Measurements from ENCODE around the gene POU2F1. TPM values are rescaled to one million over a fixed set of nuclear protein-coding genes. Genes with fewer than 3 reads are reported as not detected.

The POU2F1 gene
- polyA plus RNA-seq, 1 donor (not counting 4 experiments of a cell fraction or from before 2014, with no cell fraction given): 3.2 TPM

GRCh38 chr1:167206166-167206835, 14.4 kb upstream of the POU2F1 start:
- Histone ChIP-seq H3K4me3 (ENCODE audit: control insufficient read depth in 2 of 3, extremely low read depth in 1 of 3, insufficient read depth in 2 of 3, low read depth in 1 of 3, low read length in 3 of 3) (no peak overlapping the region), H2AFZ (ENCODE audit: control insufficient read depth, low read length) (no peak overlapping the region), H3K9me1 (ENCODE audit: control insufficient read depth, extremely low read depth, insufficient read depth, low read length) (no peaks in the 10 kb centered on the region), H4K20me1 (ENCODE audit: control insufficient read depth, extremely low read depth, insufficient read depth, low read length) (no peaks in the 10 kb centered on the region), H3K9me3 (ENCODE audit: control insufficient read depth, low read depth, low read length) (peaks cover 2% of the 10 kb centered on the region), H3K79me2 (ENCODE audit: control insufficient read depth, insufficient read depth, low read length) (no peaks in the 10 kb centered on the region), H3K36me3 (ENCODE audit: control insufficient read depth in 2 of 2, extremely low read depth in 1 of 2, insufficient read depth in 2 of 2, low read length in 2 of 2) (no peaks in the 10 kb centered on the region), H3K9ac (ENCODE audit: control insufficient read depth, extremely low read depth, insufficient read depth, low read length) (no peak overlapping the region), H3K4me2 (ENCODE audit: control insufficient read depth, extremely low read depth, insufficient read depth, low read depth, low read length) (no peak overlapping the region), H3K4me1 (ENCODE audit: control insufficient read depth, extremely low read depth, insufficient read depth, low read length) (peaks cover 7% of the 10 kb centered on the region), H3K27me3 (ENCODE audit: control insufficient read depth, extremely low read depth, insufficient read depth, low read length) (no peaks in the 10 kb centered on the region), H3K27ac (ENCODE audit: control insufficient read depth, insufficient read depth, low read length) (no peak overlapping the region)
- TF ChIP-seq CTCF (optimal IDR thresholded peaks at IDR 0.05 in 1 of 3, IDR thresholded peaks at IDR 0.05 in 1 of 3, conservative IDR thresholded peaks at IDR 0.05 in 1 of 3; ENCODE audit: extremely low read depth in 1 of 3, insufficient read depth in 2 of 3, low read length in 3 of 3) (no peak), EZH2 (IDR thresholded peaks at IDR 0.05; ENCODE audit: low read length) (no peak)
- DNase-seq (ENCODE audit: low read depth, low spot score) (no peak), FAIRE-seq (no peak)
- dilution Hi-C loops (cut with MboI; ENCODE audit: extremely low pct_ligation_motif_present, low sequenced_read_pairs): no loop called here

- peaks cover 2% of the 10 kb centered on the region for H3K9me3 ChIP-seq (ENCODE audit: control insufficient read depth, low read depth, low read length)
- H3K4me2 ChIP-seq (ENCODE audit: control insufficient read depth, extremely low read depth, insufficient read depth, low read depth, low read length): no peak overlapping the region
- no peaks in the 10 kb centered on the region for H3K36me3 ChIP-seq (ENCODE audit: control insufficient read depth in 2 of 2, extremely low read depth in 1 of 2, insufficient read depth in 2 of 2, low read length in 2 of 2)
- dilution Hi-C loops (cut with MboI; ENCODE audit: extremely low pct_ligation_motif_present, low sequenced_read_pairs): no loop called here
- no peak overlapping the region for H3K9ac ChIP-seq (ENCODE audit: control insufficient read depth, extremely low read depth, insufficient read depth, low read length)
- H2AFZ ChIP-seq (ENCODE audit: control insufficient read depth, low read length): no peak overlapping the region
- no peaks in the 10 kb centered on the region for H4K20me1 ChIP-seq (ENCODE audit: control insufficient read depth, extremely low read depth, insufficient read depth, low read length)
- H3K27me3 ChIP-seq (ENCODE audit: control insufficient read depth, extremely low read depth, insufficient read depth, low read length): no peaks in the 10 kb centered on the region
- H3K9me1 ChIP-seq (ENCODE audit: control insufficient read depth, extremely low read depth, insufficient read depth, low read length): no peaks in the 10 kb centered on the region
- no peaks in the 10 kb centered on the region for H3K79me2 ChIP-seq (ENCODE audit: control insufficient read depth, insufficient read depth, low read length)
- FAIRE-seq (no peak), DNase-seq (ENCODE audit: low read depth, low spot score) (no peak)
- TF ChIP-seq CTCF (optimal IDR thresholded peaks at IDR 0.05 in 1 of 3, IDR thresholded peaks at IDR 0.05 in 1 of 3, conservative IDR thresholded peaks at IDR 0.05 in 1 of 3; ENCODE audit: extremely low read depth in 1 of 3, insufficient read depth in 2 of 3, low read length in 3 of 3) (peak in 1 of 3 experiments; percentile 7), EZH2 (IDR thresholded peaks at IDR 0.05; ENCODE audit: low read length) (no peak)
- peaks cover 10% of the 10 kb centered on the region for H3K4me1 ChIP-seq (ENCODE audit: control insufficient read depth, extremely low read depth, insufficient read depth, low read length)
- H3K4me3 ChIP-seq (ENCODE audit: control insufficient read depth in 2 of 3, extremely low read depth in 1 of 3, insufficient read depth in 2 of 3, low read depth in 1 of 3, low read length in 3 of 3): no peak overlapping the region
- H3K27ac ChIP-seq (ENCODE audit: control insufficient read depth, insufficient read depth, low read length): no peak overlapping the region
Measured at GRCh38 chr1:167207940-167208623, 12.6 kb upstream of the POU2F1 start.
